Hepatocyte (in vitro differentiated cells): ENCODE results near the gene TMEM45A.

Experiments used
- CTCF ChIP-seq: fragments of 200-600 bp; sonication (generic); IDR thresholded peaks from 2 replicates; pipeline ENCODE4 v1.5.1; 2016; ENCODE audit warnings: antibody characterized with exemption, mild to moderate bottlenecking; ENCODE audit not compliant: poor library complexity
- EZH2 ChIP-seq: fragments of 200-600 bp; sonication (generic); IDR thresholded peaks from 2 replicates; pipeline ENCODE4 v1.6.1; 2016; ENCODE audit warnings: antibody characterized with exemption, mild to moderate bottlenecking, borderline replicate concordance
- EZH2phosphoT487 ChIP-seq: fragments of 200-600 bp; sonication (generic); IDR thresholded peaks from one replicate; pipeline ENCODE4 v1.6.1; 2018; ENCODE audit warnings: antibody characterized with exemption, mild to moderate bottlenecking, low read depth, moderate library complexity; ENCODE audit not compliant: unreplicated experiment, severe bottlenecking

DNA sequence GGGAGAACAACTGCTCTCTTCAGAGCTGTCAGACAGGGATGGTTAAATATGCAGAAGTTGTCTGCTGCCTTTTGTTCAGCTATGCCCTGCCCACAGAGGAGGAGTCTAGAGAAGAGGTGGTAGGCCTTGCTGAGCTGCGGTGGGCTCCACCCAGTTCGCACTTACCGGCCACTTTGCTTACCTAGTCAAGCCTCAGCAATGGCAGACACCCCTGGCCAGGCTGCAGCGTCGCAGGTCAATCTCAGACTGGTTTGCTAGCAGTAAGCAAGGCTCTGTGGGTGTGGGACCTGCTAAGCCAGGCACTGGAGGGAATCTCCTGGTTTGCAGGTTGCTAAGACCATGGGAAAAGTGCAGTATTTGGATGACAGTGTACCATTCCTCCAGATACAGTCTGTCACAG lies 12.3 kb upstream of the TMEM45A start:
- TF ChIP-seq CTCF (no peak), EZH2 (no peak), EZH2phosphoT487 (no peak)
